SJSA1 (cell line): Measurements from ENCODE around the gene CROCC2. TPM values are rescaled to one million over a fixed set of nuclear protein-coding genes. Genes with fewer than 3 reads are reported as not detected.
A peak's percentile ranks its signal among the peaks of the same experiment; 100 is the strongest.
"Not testable (repeated sequence)": the region's sequence is repeated elsewhere in the genome, so short reads cannot be mapped to it uniquely, and the experiment has no call there.

Experiments
- DNase-seq, 2 experiments: peaks; one replicate each; pipeline ENCODE4 v3.0.0-alpha.2; 2015 to 2020; ENCODE audit warnings: low spot score in 2 of 2, low read depth in 1 of 2
- H3K27ac ChIP-seq: fragments of 250-450 bp; sonication (Bioruptor Pico); 2 replicates; pipeline ENCODE4 v1.5.1; 2020; ENCODE audit warnings: mild to moderate bottlenecking, moderate library complexity
- H3K27me3 ChIP-seq: fragments of 250-450 bp; sonication (Bioruptor Pico); replicated peaks from 2 replicates; pipeline ENCODE4 v1.5.1; 2020; ENCODE audit warnings: mild to moderate bottlenecking, moderate library complexity
- H3K36me3 ChIP-seq: fragments of 250-450 bp; sonication (Bioruptor Pico); 2 replicates; pipeline ENCODE4 v1.5.1; 2020; ENCODE audit warnings: mild to moderate bottlenecking
- H3K4me1 ChIP-seq: fragments of 250-450 bp; sonication (Bioruptor Pico); replicated peaks from 2 replicates; pipeline ENCODE4 v1.6.1; 2021; ENCODE audit warnings: mild to moderate bottlenecking
- H3K4me3 ChIP-seq: fragments of 250-450 bp; sonication (Bioruptor Pico); 2 replicates; pipeline ENCODE4 v1.5.1; 2020; ENCODE audit warnings: mild to moderate bottlenecking
- H3K9me3 ChIP-seq: fragments of 250-450 bp; sonication (Bioruptor Pico); replicated peaks from 2 replicates; pipeline ENCODE4 v1.5.1; 2020; ENCODE audit warnings: mild to moderate bottlenecking
- total RNA-seq: library from RNA; depleted of rRNA; stranded (reverse); fragments of >200 nt; shearing (Covaris generic); gene quantifications from 2 replicates; pipeline ENCODE4 v1.2.3, GENCODE V29; 2014

CROCC2 gene
- total RNA-seq, 1 experiment from 2014 or later: not detected

GRCh38 chr2:240975903-240976302 is 69.8 kb downstream of the CROCC2 start:
- H3K27ac ChIP-seq, H3K9me3 ChIP-seq, H3K36me3 ChIP-seq, H3K27me3 ChIP-seq, DNase-seq, H3K4me3 ChIP-seq: not testable (repeated sequence)
- H3K4me1 ChIP-seq: peaks cover 25% of the 10 kb centered on the region

DNA sequence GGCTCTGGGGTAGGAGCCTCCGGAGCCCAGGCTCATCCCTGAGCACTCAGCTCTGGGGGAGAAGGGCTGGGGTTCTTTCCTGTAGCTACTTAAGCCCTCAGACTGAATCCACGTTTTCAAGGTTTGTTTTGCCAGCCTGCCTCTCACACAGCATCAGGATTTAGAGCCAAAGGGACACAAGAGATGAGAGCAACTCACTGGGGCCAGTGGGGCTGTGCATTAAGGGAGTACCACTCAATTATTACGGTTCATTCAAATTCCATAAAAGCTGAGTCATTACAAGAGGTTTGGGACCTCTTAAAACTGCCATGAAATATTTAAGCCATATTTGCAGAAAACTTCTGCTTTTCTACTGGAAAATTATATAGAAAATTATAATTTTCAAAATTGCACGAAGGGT is 75.1 kb downstream of the CROCC2 start:
- Histone ChIP-seq H3K27me3 (no peaks in the 10 kb centered on the region), H3K36me3 (no peaks in the 10 kb centered on the region), H3K4me3 (no peak overlapping the region), H3K4me1 (no peaks in the 10 kb centered on the region; the same call in 1 of the 2 replicates), H3K27ac (no peak overlapping the region), H3K9me3 (no peaks in the 10 kb centered on the region)
- DNase-seq: no peak

- Histone ChIP-seq H3K4me1 (peaks cover 8% of the 10 kb centered on the region), H3K36me3 (no peaks in the 10 kb centered on the region), H3K27ac (no peak overlapping the region), H3K27me3 (no peaks in the 10 kb centered on the region), H3K4me3 (no peak overlapping the region), H3K9me3 (no peaks in the 10 kb centered on the region)
- no peak for DNase-seq
Observed at GRCh38 chr2:240981871-240982800, 76.0 kb downstream of the CROCC2 start.

- Histone ChIP-seq H3K27ac (no peak overlapping the region), H3K9me3 (no peaks in the 10 kb centered on the region), H3K27me3 (no peaks in the 10 kb centered on the region), H3K36me3 (no peaks in the 10 kb centered on the region), H3K4me3 (no peak overlapping the region), H3K4me1 (peaks cover 15% of the 10 kb centered on the region)
- no peak for DNase-seq
Observed at GRCh38 chr2:240982821-240983281, 76.7 kb downstream of the CROCC2 start.

- Histone ChIP-seq H3K4me3 (no peak overlapping the region), H3K9me3 (no peaks in the 10 kb centered on the region), H3K27ac (no peak overlapping the region), H3K27me3 (no peaks in the 10 kb centered on the region), H3K4me1 (peaks cover 19% of the 10 kb centered on the region), H3K36me3 (no peaks in the 10 kb centered on the region)
- DNase-seq: no peak
Observed at GRCh38 chr2:240983361-240983995, 77.3 kb downstream of the CROCC2 start.

- no peak for DNase-seq
- Histone ChIP-seq H3K27ac (no peak overlapping the region), H3K36me3 (no peaks in the 10 kb centered on the region), H3K27me3 (no peaks in the 10 kb centered on the region), H3K9me3 (no peaks in the 10 kb centered on the region), H3K4me3 (no peak overlapping the region), H3K4me1 (peaks cover 19% of the 10 kb centered on the region)
Observed at GRCh38 chr2:240983996-240984498, 77.9 kb downstream of the CROCC2 start.

DNA sequence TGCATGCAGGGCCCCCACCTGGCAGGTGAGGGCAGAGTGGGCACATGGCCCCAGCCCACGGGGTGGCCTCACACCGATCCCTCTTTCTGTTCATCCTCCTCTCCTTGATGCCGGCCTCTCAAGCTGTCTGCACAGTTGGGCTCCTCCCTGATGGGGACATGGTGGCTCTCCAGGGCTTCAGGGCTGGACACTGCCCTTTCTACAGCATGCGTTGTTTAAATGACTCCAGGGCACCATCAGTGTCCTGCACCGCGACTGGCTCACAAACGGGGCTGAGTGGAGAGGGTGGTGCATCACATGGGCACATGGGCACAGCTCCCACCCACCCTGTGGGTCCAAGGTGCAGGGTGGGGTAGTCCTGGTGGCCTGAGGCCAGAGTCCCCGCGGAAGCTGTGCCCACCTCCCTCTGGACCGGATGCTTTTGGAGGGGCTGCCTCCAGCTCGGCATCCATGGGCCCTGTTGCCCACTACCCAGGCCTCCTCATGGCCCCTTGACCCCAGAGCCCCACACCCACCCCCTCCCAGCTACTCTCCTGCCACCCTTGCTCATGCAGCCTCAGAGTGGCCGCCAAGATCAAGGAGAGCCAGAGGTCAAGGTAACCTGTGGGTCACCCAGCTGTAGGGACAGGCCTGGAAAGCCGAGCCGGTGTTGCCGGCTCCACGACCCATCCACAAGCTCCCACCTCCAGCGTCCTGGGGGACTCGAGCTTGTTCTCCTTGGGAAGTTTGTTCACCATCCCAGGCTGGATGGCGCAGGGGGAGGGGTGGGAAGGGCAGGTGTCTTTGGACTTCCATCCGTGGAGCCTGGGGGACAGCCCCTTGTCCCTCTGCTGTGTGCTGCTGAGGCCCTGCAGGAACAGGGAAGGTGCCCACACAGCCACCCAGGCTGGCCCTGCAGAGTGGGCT is 80.0 kb downstream of the CROCC2 start:
- peaks cover 32% of the 10 kb centered on the region for H3K4me1 ChIP-seq
- H3K27ac ChIP-seq: no peak overlapping the region; the same call in 1 of the 2 replicates
- H3K4me3 ChIP-seq: no peak overlapping the region
- no peaks in the 10 kb centered on the region; the same call in 1 of the 2 replicates for H3K9me3 ChIP-seq
- H3K36me3 ChIP-seq: no peaks in the 10 kb centered on the region
- DNase-seq: no peak
- no peaks in the 10 kb centered on the region for H3K27me3 ChIP-seq

DNA sequence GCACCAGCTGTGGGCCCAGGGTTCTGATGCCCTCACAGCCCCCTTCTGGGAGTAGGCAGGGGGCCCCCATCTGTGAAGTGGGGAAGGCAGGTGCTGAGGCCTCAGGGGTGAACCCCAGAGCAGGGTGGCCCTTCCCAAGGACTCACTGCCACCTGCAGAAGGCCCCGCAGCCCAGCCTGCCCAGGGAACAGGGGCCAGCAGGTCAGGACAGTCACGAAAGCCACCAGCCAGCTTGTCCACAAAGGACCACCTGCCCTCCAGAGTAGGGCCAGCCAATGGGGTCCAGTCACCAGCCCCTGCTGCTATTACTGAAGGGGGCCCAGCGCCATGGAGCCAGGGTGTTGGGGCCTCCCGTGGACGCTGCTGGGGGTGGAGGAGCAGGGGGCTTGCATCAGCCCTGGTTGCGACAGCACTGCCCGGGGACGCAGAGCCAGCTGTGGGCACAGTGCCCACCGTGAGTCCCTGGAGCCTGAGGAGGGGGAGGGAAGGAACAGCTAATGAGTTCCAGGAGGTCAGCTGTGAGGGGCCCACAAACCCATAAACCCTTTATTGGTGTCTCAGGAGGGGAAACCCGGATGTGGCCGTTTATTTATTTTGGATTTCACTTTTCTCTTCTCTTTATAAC is 80.8 kb downstream of the CROCC2 start:
- no peaks in the 10 kb centered on the region; the same call in 1 of the 2 replicates for H3K9me3 ChIP-seq
- DNase-seq: peak in 1 of 2 experiments; percentile 70

GRCh38 chr2:240987588-240987987 is 81.5 kb downstream of the CROCC2 start:
- H3K27ac ChIP-seq: no peak overlapping the region
- no peak for DNase-seq

More for the DNA sequence above, 80.8 kb downstream of the CROCC2 start:
- Histone ChIP-seq H3K27ac (peak overlapping the region; percentile 13; the same call in 1 of the 2 replicates), H3K27me3 (no peaks in the 10 kb centered on the region), H3K4me3 (no peak overlapping the region), H3K36me3 (no peaks in the 10 kb centered on the region), H3K4me1 (peaks cover 39% of the 10 kb centered on the region)

GRCh38 chr2:240988146-240988545 is 82.0 kb downstream of the CROCC2 start:
- H3K27me3 ChIP-seq: no peaks in the 10 kb centered on the region
- peaks cover 49% of the 10 kb centered on the region for H3K4me1 ChIP-seq
- no peak overlapping the region for H3K27ac ChIP-seq
- no peaks in the 10 kb centered on the region for H3K36me3 ChIP-seq
- no peak for DNase-seq
- no peak overlapping the region for H3K4me3 ChIP-seq
- H3K9me3 ChIP-seq: no peaks in the 10 kb centered on the region; the same call in 1 of the 2 replicates

More at GRCh38 chr2:240987588-240987987, 81.5 kb downstream of the CROCC2 start:
- Histone ChIP-seq H3K4me3 (no peak overlapping the region), H3K4me1 (peaks cover 46% of the 10 kb centered on the region), H3K36me3 (no peaks in the 10 kb centered on the region), H3K9me3 (no peaks in the 10 kb centered on the region; the same call in 1 of the 2 replicates), H3K27me3 (no peaks in the 10 kb centered on the region)

DNA sequence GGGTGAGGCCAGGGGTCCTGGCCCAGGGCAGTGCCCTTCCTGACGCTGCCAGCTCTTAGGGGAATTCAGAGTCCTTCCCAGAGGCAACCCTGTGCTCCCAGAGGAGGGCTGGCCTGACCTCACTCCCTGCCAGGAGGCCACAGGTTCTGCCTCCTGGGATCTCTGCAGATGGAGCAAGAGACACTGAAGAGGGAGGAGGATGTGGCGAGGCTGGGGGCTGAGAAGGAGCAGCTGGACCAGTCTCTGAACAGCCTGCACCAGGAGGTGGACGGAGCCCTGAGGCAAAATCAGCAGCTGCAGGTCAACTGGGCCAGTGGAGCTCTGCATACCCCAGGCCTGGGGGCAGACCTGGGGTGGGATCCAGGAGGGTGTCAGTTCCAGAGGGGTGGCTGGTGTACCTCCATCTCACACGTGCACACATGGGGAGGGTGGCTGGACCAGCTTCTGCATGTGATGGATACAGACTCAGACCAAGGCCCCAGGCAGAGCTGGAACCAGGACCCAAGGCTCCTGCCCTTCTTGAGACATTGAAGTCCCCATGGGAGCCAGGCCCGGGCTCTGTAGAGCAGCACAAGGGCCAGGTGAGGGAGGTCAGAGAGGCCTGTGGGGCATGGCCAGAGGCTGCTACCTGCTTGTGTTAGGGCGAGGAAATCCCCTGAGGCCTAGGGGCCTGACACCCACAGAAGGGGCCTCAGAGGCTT is 82.6 kb downstream of the CROCC2 start:
- Histone ChIP-seq H3K9me3 (no peaks in the 10 kb centered on the region; the same call in 1 of the 2 replicates), H3K4me1 (peaks cover 49% of the 10 kb centered on the region), H3K27me3 (no peaks in the 10 kb centered on the region), H3K27ac (no peak overlapping the region), H3K36me3 (no peaks in the 10 kb centered on the region), H3K4me3 (no peak overlapping the region)
- no peak for DNase-seq
